Thyroid gland (tissue), 4 donors: ENCODE results near the gene PSMD3.

Experiments
- CTCF ChIP-seq, 6 experiments: fragments of 200-600 bp in 3 of 6; fragments of 450-650 bp in 3 of 6; sonication (generic) in 3 of 6; IDR thresholded peaks; one replicate each; pipeline ENCODE4 v1.5.1; 2016 to 2019; ENCODE audit warnings: antibody characterized with exemption in 6 of 6, mild to moderate bottlenecking in 2 of 6, inconsistent platforms in 1 of 6, moderate library complexity in 1 of 6
- POLR2A ChIP-seq, 2 donors: fragments of 450-650 bp; IDR thresholded peaks; one replicate each; pipeline ENCODE4 v1.6.1; 2017; ENCODE audit warnings: antibody characterized with exemption in 2 of 2, mild to moderate bottlenecking in 2 of 2, moderate library complexity in 1 of 2

GRCh38 chr17:39975801-39976200, 4.8 kb upstream of the PSMD3 start:
- TF ChIP-seq CTCF (IDR thresholded peaks at IDR 0.05): no peak
- no peak for TF ChIP-seq POLR2A (IDR thresholded peaks at IDR 0.05)
